GM19193 (cell line): ENCODE measurements around the gene STARD9.

Experiments
- POLR2A ChIP-seq: IDR thresholded peaks from 4 replicates; pipeline ENCODE4 v1.6.1; 2011; ENCODE audit not compliant: insufficient read depth, insufficient read length; ENCODE audit errors: extremely low read depth

STARD9 gene

DNA sequence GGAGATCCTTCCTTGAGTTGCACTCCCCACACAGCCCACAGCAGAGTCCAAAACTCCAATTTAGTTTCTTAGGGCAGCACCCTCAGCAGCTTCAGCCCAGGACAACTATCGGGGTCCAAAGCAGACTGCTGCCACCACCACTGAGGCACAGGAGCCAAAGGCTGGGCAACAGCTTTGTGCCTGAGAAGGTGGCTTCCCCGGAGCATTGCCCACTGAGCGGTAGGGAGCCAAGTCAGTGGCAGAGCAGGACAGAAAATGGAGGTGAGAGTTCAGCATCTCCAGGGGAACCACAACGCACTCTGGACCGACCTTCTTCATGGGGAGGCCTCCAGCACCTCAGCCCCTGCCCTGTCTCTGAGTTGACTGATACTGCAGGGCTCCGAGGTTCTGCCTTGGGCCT lies 118.1 kb downstream of the STARD9 start:
- TF ChIP-seq POLR2A = no peak

DNA sequence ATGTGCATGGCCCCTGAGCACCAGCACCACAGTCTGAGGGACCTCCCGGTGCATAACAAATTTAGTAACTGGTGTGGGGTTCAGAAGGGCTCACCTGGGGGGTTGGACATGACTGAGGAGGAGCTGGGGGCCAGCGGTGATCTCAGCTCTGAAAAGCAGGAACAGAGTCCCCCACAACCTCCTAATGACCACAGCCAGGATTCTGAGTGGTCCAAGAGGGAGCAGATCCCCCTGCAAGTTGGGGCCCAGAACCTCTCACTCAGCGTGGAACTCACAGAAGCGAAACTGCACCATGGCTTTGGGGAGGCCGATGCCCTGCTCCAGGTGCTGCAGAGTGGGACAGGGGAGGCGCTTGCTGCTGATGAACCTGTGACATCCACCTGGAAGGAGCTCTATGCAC lies 118.5 kb downstream of the STARD9 start:
- TF ChIP-seq POLR2A = no peak

DNA sequence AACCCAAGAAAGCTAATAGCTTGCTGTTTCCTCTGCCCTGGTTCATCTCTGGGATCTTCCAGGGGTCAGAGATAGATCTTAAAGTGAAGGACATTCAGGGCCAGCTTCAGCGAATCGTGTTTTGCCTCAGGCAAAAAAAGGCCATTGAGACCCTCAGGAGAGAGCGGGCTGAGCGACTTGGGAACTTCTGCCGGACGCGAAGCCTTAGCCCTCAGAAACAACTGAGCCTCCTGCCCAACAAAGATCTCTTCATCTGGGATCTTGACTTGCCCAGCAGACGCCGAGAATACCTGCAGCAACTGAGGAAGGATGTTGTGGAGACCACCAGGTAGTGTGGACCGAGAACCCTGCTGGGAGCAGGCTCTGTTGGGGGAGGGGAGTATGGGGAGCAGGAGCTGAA lies 119.0 kb downstream of the STARD9 start:
- no peak for TF ChIP-seq POLR2A

DNA sequence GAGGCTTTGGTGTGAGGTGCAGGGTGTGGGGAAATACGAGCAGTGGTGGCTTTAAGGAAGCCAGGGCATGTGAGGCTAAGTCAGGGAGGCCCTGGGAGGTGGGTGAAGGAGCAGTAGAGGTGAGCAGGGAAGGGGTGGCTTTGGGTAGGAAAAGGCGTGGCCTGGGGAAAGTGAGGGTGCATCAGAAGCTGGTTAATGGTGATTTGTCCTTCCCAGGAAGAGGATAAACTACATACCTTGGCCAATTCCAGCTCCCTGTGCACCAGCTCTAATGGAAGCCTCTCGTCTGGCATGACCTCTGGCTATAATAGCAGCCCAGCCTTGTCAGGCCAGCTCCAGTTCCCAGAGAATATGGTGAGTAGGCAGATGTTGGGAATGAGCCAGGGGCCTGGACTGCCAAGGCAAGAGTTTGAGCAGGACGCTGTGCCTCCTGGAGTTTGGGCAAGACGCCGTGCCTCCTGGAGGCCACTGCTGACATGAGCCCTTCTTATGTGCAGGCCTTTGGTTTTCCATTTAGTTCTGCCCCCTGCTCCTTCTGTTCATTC lies 120.2 kb downstream of the STARD9 start:
- TF ChIP-seq POLR2A = no peak

DNA sequence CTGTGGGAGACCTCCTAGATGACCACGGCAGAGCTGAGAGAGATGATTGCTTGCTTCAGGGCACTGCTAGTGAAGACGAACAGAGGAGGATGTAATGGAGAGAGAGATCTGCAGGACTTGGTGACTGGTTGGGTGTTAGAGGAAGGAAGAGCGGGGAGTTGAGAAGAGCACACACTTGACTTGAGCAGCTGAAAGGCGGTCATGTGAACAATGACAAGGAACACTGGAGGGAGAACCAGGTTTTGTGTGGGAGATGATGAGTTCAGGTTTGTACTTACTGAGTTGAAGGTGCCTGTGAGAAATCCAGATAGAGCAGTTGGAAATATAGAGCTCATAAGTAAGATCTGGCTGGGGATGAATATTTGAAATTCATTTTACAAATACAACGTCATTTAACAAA lies 121.2 kb downstream of the STARD9 start:
- TF ChIP-seq POLR2A = no peak

DNA sequence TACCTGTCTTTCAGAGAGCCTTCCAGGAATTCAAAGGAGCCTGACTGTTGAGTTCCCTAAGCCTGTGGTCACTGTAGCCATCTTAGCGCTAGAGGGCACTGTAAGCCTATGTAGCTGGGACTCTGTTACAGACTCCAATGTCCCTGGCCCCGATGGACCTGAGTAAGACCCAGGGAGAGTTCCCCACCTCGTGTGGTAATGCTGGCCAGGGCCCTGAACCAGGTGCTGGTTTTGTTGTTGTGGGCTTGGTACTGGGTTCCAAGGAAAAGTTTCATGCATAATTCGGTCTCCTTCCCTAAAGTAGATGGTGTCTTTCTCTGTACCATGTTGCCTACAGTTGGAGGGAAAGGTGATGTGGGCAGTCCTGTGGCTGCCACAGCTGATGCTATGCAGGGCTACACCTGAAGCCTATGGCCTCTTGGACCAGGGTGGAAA lies 129.1 kb downstream of the STARD9 start:
- TF ChIP-seq POLR2A = no peak

DNA sequence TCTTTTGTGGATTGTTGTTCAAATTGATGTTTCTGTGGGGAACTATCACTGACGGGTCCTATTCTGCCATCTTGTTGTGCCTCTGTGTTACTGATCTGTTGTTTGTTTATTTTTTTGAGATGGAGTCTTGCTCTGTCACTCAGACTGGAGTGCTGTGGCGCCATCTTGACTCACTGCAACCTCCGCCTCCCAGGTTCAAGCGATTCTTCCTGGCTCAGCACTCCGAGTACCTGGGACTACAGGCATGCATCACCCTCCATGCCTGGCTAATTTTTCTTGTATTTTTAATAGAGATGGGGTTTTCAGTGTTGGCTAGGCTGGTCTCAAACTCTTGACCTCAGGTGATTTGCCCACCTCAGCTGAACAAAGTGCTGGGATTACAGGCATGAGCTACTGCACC lies 129.9 kb downstream of the STARD9 start:
- no peak for TF ChIP-seq POLR2A

DNA sequence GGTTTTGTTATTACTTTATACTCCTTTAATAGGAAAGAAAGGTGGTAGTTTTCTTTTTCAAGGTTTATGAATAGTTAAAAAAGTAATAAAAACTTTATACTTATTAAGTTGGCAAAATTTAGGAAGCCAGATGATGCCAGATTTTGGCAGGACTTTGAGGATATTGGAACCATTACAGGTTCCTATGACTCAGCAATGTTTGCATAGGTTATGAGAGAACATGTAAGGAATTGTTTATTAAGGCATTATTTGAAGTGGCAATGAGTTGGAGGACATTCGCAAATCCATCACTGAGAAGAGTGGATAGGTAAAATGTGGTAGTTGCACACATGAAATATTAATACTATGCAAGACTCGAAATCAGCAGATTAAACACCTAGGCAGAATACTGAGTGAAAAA lies 131.7 kb downstream of the STARD9 start:
- TF ChIP-seq POLR2A = no peak

DNA sequence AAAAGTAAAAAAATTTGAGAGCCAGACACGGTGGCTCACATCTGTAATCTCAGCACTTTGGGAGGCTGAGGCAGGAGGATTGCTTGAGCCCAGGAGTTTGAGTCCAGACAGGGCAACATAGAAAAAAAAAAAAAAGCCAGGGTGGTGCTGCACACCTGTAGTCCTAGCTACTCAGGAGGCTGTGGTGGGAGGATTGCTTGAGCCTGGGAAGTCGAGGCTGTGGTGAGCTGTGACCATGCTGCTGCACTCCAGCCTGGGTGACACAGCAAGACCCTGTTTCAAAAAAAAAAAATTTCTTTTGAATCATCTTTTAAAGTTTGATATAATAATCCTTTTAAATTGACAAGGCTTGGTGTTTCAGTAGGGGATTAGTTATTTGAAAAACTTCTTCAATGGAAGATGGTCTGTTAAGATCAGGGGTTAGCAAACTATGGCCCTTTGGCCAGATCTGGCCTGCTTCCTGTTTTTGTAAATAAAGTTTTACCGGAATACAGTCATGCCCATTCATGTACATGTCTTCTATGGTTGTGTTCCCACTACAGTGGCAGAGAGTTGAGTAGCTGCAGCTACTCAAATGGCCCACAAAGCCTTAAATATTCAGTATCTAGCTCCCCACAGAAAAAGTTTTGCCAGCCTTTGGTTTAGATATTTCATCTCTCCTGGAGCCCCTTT lies 132.6 kb downstream of the STARD9 start:
- no peak for TF ChIP-seq POLR2A

DNA sequence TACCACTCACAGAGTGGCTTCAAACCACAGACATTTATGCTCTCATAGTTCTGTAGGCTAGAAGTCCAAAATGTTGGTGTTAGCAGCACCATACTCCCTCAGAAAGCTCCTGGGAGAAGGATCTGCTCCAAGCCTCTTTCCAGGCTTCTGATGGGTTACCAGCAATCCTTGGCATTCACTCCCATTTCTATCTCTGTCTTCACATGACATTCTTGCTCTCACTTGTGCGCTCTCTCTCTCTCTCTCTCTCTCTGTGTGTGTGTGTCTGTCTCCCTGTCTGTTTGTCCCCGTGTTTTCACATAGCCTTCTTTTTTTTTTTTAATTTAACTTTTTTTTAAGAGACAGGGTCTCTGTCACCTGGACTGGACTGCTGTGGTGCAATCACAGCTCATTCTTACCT lies 135.3 kb downstream of the STARD9 start:
- no peak for TF ChIP-seq POLR2A

DNA sequence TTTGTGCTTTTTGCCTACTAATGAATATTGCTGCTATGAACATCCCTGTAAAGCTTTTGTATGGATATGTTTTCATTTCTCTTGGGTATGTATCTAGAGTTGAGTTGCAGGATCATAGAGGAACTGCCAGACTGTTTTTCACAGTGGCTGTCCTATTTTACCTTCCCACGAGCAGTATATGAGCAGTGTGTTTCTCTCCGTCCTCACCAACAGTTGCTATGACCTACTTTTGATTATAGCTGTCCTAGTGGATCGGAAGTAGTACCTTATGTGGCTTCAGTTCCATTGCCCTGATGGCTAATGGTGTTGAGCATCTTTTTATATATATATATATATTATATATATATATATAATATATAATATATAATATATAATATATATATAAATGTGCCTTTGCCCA lies 136.3 kb downstream of the STARD9 start:
- TF ChIP-seq POLR2A = no peak

DNA sequence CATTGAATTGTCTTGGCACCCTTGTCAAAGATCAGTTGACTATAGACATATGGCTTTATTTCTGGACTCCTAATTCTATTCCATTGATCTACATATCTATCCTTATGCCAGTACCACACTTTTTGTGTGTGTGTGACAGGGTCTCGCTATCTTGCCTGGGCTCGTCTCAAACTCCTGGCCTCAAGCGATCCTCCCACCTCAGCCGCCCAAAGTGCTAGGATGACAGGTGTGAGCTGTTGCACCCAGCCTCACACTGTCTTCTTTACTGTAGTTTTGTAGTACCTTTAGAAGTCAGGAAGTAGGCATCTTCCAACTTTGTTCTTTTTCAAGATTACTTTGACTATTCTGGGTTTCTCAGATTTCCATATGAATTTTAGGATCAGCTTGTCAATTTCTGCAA lies 137.2 kb downstream of the STARD9 start:
- TF ChIP-seq POLR2A = no peak

DNA sequence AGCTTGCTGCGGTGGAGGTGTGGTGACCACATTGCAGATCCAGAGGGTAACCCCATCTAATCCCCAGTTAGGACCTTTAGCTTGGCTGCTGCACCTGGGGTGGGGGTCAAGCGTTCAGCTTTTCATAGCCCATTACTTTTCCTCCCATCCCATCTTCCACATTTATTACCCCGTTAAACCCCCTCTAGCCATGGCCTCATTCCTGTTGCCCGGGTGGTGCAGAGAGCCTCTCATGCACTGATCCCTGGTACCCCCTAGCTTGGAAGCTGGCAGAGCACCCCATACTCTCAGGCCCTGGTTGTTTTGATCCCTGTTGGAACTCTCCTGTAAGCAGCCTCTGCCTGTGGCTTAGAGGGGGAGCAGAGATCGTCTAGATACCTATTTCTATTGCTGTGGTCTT lies 140.7 kb downstream of the STARD9 start:
- TF ChIP-seq POLR2A = no peak

DNA sequence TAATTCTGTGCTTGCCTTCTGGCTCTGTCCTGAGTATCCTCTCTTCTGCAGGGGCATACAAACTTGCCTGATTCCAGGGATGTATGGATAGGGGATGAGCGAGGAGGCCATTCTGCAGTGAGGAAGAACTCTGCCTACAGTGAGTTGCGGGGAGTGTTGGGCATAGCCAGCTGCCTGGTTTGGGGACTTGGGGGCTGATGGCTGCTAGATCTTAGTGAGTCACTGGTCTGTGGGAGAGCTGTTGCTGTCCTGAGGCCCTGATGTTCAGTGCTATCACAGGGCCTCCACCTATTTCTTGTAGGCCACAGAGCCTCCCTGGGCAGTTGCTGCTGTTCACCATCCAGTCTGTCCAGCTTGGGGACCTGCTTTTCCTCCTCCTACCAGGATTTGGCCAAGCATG lies 141.2 kb downstream of the STARD9 start:
- no peak for TF ChIP-seq POLR2A

DNA sequence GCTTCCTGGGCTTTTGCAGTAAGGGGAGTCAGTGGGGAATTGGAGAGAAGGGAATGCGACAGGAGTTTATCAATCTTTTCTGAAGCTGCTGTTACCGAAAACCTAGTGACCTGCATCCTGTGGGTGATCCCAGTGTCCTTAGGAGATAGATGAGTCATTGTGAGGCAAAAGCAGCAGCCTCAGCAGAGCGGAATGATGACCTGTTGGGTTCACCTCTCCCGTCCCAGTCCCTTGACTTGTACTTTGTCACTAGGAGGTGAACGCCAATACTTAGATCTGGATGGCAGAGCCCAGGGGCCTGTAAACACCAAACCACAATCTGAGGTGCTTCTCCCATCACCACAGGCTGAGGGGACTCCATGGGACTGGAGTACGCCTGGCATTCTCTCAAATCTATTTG lies 143.6 kb downstream of the STARD9 start:
- TF ChIP-seq POLR2A = no peak

DNA sequence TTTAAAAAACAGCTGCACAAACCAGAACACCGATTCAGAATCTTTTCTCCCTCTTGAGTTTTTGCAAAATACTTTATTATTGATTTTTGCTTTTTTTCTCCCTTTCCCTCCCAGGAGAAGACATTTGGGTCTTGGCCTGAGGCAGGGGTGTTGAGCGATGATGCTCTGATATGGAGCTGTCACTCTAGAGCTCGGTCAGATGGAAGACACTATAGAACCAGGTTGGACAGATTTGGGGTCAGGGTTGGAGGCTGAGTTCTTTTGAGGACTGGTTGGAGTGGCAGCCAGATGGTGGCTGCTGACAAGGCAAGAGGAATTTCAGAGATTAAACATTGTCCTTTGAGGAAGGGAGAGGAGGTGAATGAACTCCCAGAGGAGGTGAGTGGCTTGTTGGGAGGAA lies 144.7 kb downstream of the STARD9 start:
- TF ChIP-seq POLR2A = no peak

DNA sequence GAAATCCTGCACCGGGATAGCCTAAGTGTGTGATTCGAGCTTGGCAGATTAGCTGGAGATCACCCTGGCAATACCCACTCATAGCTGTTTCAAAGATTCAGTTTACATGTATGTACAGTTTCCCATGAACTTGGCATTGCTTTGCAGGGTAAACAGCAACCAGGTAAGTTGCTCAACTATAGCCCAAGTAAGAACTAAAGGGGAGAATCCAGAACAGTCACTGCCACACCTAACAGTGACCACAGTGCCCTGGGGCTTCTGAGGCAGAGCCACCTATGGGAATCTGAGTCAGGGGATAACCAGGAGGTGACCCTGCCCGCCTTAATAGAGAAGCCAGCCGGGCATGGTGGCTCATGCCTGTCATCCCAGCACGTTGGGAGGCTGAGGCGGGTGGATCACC lies 145.6 kb downstream of the STARD9 start:
- TF ChIP-seq POLR2A = no peak
